ENCODE data around the gene KAT6B.
"Not testable (repeated sequence)": the region's sequence is repeated elsewhere in the genome, so short reads cannot be mapped to it uniquely, and the experiment has no call there.

KAT6B gene

DNA sequence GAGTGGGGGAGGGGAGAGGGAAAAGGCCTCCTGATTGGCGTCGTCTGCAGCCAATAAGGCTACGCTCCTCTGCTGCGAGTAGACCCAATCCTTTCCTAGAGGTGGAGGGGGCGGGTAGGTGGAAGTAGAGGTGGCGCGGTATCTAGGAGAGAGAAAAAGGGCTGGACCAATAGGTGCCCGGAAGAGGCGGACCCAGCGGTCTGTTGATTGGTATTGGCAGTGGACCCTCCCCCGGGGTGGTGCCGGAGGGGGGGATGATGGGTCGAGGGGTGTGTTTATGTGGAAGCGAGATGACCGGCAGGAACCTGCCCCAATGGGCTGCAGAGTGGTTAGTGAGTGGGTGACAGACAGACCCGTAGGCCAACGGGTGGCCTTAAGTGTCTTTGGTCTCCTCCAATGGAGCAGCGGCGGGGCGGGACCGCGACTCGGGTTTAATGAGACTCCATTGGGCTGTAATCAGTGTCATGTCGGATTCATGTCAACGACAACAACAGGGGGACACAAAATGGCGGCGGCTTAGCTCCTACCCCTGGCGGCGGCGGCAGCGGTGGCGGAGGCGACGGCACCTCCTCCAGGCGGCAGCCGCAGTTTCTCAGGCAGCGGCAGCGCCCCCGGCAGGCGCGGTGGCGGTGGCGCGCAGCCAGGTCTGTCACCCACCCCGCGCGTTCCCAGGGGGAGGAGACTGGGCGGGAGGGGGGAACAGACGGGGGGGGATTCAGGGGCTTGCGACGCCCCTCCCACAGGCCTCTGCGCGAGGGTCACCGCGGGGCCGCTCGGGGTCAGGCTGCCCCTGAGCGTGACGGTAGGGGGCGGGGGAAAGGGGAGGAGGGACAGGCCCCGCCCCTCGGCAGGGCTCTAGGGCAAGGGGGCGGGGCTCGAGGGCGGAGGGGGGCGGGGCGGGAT is at the start of gene KAT6B:
TSS of gene KAT6B (plus strand) at position 459 of the 903 bp plus-strand sequence. CDS start 16,258 bp downstream, outside the sequence.
- DNase-seq: peak; percentile 99

DNA sequence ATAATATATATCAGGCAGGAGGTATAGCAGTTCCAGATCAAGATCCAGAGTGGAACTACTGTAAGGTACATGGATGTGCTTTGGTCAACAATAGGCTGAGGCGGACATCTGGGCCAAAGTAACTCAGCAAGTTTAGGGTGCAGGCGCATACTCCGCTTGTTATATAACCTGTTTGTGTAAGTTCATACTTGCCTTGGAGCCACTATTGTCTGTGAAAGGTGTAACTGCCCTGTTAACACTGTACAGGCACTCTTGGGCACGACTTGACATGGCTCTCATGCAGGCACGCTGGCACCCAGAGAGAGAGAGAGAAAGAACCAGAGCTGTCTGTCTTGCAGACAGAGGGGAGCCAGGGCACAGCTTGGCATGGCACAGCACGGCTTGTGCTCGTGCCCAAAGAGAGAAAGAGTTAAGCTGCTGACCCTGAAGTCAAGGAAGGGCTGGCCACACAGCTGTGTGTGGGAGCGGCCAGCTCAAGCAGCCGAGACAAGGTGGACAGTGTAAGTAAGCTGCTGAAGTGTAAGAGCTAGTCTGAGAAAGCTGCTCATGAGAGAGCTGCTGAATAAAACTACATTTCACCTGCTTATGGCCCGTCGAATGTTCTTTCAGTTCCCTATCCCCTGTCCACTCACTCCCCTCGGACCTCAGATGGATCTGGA is 47.8 kb upstream of the KAT6B start:
- no peak for DNase-seq

DNA sequence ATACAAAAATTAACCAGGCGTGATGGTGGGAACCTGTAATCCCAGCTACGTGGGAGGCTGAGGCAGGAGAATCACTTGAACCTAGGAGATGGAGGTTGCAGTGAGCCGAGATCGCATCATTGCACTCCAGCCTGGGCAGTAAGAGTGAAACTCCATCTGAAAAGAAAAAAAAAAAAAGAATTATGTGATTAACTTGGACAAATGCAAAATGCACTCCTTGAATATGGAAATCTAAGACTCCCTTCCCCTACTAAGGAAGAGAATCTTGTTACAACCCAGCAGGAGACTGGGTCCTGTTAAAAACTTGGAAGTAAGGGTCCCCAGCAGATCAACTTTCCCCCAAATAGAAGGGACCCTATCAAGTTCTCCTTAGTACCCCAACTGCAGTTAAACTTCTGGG is 44.5 kb upstream of the KAT6B start:
- DNase-seq: not testable (repeated sequence)

DNA sequence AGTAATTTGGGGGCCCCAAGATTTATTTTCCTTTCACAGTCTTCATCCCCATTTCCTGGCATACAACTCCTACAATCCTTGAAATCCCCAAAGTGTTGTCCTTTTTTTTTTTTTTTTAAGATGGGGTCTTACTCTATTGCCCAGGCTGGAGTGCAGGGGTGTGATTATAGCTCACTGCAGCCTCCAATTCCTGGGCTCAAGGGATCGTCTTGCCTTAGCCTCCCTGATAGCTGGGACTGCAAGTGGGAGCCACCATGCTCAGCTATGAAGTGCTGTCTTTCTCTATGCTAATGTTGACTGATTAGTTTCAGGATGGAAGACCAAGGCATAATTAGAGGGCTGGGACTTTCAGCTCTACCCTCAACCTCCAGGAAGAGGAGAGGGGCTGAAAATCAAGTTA is 41.9 kb upstream of the KAT6B start:
- DNase-seq: no peak

DNA sequence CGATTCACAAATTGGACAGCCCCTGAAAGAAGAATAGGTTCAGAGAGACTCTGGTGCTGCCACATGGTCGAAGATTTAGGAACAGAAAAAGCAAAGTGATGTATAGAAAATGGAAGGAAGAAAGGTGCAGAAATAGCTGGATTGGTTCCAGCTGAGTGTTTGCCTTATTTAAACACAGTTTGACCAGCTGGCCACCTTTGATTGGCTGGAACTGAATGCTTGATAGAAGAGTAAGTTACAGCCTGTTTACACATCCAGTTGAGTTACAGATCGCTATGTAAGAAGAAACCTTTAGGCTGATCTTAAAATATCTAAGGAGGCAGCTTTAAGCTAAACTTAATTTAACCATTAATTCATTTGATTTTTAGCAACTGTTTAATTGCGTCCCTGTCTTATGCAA is 40.3 kb upstream of the KAT6B start:
- DNase-seq: no peak

DNA sequence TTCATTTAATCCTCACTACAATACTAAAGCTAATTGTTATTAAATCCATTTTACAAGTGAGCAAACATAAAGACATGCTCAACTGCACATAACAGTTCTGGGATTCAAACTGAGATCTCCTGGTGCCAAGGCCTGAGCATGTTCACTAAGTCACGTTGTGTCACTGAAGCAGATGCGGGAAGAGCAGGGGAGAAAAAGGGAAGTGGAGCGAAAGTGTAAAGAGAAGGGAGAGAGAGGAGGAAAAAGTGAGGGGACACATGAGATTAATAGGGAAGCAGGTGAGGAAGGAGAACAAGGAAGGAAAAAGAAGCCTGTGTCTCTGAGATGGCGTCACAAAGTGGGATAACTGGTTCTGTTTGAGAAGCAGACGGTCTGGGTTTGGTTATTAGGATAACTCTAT is 38.9 kb upstream of the KAT6B start:
- DNase-seq: no peak

DNA sequence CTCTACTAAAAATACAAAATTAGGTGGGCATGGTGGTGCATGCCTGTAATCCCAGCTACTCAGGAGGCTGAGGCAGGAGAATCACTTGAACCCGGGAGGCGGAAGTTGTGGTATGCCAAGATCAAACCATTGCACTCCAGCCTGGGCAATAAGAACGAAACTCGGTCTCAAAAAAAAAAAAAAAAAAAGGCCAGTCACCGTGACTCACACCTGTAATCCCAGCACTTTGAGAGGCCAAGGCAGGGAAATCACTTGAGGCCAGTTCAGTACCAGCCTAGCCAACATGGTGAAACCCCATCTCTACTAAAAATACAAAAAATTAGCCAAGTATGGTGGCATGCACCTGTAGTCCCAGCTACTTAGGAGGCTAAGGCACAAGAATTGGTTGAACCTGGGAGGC is 34.4 kb upstream of the KAT6B start:
- not testable (repeated sequence) for DNase-seq

DNA sequence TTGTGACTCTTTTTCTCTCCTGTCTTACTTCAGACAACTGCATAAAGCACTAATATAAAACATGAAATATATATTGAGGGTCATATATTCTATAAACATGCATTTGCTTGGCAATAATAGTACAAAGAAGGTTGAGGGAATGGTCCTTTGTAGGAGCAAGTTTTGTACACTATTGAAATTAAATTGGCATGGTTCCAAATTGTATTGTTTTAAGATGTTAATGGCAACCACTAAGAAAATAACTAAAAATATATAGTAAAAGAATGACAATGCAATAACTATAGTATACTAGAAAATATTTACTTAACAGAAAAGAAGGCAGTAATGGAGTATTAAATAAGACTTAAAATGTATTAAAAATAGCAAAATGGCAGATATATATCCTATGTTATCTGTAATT is 33.7 kb upstream of the KAT6B start:
- DNase-seq: no peak

DNA sequence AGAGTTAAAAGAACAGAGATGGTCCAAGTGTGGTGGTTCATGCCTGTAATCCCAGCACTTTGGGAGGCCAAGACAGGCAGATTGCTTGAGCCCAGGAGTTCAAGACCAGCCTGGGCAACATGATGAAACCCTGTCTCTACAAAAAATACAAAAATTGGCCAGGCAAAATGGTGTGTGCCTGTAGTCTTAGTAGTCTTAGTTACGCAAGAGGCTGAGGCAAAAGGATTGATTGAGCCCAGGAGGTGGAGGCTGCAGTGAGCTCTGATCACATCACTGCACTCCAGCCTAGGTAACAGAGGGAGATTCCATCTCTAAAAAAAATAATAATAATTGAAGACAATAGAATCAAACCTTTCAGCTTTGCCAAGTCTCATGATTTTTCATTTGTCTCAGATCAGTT is 33.2 kb upstream of the KAT6B start:
- DNase-seq: not testable (repeated sequence)

DNA sequence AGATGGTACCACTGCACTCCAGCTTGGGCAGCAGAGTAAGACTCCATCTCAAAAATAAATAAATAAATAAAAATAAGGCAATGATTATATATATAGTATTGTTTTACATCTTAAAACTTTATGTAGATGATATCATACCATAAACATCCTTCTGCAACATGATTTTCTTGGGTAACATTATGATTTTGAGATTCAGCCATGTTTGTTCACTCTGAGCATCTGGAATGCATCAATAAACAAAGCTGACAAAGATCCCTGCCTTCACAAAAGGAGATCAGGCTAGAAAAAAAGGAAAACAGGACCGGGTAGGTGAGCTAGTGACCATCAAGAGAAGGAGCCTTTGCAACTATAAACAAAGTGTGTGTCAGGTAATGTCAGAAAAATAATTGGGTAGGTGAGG is 31.9 kb upstream of the KAT6B start:
- no peak for DNase-seq

DNA sequence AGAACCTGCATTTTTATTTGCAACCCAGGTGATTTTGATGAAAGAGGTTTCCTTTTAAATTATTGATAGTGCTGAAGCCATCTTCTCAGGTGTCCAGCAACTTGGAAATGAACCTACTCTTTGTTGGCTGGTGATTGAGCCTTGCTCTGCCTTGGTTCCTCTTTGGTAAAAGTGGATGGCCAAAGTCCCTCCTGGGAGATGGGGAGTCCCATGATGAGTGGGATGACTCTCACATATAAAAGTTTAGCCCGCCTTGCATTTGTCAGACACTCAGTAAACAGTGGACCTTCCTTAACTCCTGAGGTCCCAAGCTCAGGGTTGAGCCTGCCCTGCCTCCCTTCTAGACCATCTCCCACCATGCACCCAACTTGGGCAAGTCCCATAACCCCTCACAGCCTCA is 28.9 kb upstream of the KAT6B start:
- no peak for DNase-seq

DNA sequence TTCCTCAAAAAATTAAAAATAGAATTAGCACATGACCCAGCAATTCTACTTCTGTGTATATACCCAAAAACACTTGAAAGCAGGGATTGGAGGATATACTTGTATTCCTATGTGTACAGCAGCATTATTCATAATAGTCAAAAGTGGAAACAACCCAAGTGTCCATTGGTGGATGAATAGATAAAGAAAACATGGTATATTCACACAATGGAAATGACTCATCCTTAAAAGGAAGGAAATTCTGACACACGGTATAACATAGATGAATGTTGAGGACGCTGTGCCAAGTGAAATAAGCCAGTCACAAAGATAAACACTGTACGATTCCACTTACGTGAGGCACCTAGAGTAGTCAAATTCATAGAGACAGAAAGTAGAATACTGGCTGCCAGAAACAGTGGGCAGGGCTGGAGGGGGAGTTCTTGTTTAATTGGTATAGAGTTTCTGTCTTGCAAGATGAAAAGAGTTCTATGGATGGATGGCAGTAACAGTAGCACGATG is 26.6 kb upstream of the KAT6B start:
- no peak for DNase-seq

DNA sequence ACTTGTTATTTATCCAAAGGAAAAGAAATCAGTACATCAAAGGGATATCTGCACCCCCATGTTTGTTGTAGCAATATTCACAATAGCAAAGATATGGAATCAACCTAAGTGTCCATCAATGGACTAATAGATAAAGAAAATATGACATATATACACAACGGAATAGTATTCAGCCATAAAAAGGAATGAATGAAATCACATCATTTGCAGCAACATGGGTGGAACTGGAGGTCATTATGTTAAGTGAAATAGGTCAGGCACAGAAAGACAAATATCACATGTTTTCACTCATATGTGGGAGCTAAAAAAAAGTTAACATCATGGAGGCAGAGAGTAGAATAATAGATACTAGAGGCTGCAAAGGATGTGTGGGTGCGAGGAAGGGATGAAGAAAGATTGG is 25.0 kb upstream of the KAT6B start:
- no peak for DNase-seq

DNA sequence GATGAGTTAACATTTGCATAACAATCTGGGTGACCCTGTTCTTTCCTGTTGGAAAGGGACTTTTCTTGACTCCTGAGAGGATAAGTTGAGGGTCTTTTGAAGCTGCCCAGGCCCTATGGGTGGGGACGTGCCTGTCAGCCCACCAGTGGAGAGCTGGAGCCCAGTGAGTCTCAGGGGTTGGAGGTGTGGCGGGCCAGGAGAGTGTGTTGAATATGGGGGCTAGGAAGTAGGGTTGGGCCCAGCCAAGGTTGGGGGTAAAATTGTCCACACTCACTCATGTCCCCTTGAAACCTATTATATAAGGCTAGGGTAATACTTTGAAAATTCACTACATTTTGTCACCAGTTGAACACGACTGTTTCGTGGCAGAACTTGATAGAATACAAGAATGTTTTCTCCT is 17.9 kb upstream of the KAT6B start:
- no peak for DNase-seq

DNA sequence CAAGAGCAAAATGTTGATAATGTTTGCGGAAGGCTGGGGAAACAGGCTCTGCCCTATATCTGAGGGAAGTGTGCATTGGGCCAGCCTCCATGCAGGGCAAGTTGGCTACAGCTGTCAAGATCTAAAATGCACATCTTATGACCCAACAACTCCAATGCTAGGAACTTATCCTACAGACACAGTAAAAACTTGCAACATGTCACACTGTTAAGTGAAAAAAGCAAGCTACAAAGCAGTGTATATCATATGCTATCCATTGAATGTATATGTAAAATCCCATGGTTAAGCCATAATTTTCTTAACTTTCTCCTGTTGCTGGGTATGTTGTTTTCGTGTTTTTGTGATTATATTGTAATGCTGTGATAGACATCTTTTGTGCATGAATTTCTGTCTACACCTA is 16.3 kb upstream of the KAT6B start:
- DNase-seq: no peak

DNA sequence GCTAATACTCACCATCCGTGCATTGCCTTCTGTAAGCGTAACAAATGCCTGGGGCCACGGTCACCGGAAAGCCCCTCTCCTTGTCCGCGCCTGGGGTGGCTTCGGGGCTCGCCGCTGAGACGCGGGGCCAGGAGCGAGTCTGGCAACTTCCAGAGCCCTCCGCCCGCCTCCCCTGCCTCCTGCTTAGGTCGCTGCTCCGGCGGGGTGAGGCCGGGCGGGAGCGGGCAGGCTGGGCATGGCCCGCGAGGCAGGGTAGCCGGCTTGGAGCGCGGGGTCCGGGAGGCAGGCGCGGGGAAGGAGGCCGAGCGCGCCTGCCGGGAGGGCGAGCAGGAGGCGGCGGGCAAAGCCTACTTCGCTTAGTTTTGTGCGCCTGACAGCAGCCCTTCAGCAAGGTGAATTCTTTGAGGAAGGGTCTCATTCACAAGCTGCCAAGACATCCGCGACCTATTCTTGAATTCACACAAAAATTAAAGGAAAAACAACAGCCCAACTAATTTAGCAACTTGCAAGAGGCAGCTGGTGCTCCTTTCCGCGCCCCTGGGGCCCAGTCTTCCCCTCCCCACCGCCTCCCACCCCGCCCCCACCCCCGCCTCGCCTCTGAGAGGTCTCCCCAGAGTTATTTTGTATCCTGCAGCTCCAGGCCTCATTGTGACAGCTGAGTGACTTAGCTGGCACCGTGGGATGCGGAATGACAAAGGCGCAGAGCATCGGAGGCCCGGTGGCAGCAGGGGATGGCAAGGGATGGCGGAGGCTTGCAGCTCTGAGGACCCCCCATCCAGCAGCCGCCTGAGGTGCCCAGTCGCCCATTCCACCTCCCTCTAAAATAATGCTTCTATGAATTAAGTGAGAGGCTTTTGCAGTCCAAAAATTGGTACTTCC is 12.8 kb upstream of the KAT6B start:
- no peak for DNase-seq

DNA sequence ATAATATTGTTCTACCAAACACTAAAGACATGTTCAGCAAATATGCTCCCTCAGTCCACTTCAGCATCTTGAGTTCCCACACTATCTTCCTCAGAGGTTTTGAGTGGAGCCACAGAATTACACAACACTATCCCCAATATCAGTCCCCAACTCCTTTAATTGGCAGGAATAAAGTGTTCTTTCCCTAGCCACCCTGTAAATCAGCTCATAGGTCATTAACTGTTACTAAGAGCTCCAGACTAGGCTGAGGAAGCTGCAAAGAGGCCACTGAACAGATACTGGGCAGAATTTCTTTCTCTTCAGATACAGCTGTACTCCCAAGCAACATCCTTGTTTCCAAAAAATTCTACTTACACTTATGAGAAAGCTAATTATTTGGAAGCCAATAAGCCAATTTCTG is 11.6 kb upstream of the KAT6B start:
- DNase-seq: no peak

DNA sequence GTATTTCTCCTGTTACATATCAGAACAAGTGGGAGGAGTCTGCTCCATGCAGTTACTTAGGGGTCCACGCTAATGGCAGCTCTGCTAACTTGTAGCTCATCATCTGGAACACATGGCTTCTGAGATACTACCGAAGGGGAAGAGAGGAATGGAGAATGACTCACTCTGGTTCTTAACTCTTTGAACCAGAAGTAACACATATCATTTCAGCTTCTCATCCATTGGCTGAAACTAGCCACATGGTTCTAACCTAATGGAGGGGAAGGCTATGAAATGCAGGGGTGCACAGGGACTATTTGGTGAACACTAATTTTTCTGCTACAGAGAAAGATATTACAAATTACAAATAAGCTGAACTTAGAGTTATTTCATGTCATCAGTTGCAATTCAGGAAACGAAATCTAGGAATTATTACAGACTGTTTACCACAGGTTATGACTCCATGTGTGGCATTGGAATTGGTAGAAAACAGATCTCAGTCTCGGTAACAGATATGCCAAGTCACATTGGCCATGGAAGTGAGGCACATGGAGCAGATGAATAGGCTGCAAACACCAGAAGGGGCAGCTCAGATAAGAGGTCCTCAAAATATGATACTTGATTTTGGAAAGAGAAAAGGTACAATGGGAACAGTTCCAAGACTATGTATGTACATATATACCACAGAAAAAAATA is 9.4 kb upstream of the KAT6B start:
- DNase-seq: no peak

DNA sequence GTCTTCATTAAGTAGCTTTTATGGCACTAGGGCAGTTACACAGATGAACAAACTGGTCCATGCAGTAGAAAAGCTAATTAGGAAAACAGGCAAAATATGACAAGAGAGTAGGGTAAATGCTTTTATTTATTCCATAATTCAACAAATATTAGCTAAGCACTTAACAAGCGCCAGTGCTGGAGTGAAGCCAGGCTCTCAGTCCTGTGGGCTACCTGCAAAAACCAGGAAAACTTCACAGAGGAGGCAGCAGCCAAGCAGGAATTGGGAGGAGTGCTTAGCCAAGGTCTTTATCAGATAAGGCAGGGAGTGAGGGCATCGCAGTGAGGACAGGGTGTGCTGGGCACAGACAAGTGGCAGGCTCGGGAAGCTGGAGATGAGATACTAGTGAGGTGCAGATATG is 4.9 kb upstream of the KAT6B start:
- no peak for DNase-seq

DNA sequence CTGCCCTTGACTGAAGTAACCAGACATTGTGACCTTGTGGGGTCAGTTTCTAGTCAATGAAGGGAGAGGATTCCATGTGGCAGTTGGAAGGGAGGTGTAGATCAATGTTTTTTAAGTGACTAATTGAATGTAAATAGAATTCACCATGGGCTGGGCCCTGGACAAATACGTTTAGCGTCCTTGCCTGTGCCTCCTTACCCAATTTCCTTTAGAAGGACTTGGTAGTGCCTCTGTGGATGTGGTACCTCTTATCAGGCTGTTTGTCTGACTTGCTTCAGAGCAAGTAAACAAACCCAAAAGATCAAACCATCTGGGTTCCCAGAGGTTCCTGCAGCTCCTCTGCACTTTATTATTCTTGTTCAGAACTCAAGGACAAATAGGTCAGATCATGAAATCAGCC is 4.3 kb upstream of the KAT6B start:
- no peak for DNase-seq

DNA sequence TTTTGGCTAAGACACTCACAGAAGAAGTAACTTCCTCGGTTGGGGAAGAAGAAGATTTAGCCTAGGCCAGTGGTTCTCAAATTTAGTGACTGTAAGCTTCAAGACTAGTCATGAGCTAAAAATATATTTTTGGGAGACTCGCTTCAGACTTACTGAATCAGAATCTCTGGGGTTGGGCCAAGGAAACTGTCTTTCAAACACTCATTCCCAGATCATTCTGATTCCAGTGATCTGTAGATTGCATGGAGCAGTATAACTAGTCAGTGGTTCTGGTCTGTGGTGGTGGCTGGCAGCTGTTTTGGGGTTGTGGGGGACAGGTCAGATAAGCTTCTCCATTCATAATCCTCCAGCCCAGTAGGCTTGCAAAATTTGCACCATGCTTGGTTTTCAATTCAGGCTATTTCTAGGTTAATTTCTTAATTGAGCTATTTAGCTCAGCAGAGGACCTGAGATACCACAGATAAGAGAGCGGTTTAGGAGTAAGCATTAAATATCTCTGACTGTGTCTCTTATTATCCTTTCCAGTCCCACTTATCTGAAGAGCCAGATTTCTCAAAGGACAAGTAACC is 3.8 kb upstream of the KAT6B start:
- DNase-seq: no peak

DNA sequence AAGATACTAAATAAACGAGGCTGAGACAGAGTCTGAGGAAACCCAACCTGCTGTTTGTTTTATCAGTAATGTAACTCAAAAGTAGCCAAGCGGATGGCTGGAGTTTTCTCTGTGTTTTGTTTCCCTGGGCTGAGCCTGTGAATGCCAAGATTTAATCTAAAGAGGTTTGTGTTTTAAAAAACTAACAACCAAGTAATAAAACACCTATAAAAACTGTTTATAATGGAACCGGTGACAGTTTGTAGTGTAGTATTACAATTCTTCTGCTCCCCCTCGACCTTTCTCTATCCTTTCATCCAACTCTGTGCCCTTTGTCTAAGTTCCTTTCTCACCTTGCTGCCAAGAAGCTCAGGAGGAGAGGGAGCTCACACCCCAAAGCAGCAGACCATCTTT is 2.6 kb upstream of the KAT6B start:
- no peak for DNase-seq
